AG08395 (cell line): Measurements from ENCODE around the gene FUCA1.
"Not testable (repeated sequence)": the region's sequence is repeated elsewhere in the genome, so short reads cannot be mapped to it uniquely, and the experiment has no call there.

Source experiments
- DNase-seq: peaks from one replicate; pipeline ENCODE4 v3.0.0; 2012; ENCODE audit warnings: mixed read lengths, low spot score

FUCA1 gene

DNA sequence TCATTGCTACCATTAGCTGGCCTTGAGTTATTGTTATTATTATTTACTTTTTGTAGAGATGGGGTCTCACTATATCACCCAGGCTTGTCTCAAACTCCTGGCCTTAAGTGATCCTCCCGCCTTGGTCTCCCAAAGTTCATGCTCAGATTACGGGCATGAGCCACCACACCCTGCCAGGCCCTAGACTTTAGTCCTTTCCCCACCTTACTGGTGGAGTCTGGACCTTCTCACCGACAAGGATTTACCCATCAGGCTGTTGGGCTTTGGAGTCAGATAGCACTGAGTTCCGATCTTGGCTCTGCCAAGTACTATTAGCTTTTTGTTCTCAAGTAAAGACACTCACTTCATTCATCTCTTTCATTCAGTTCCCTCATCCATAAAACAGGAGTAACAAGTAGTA is 27.9 kb upstream of the FUCA1 start:
- no peak for DNase-seq

DNA sequence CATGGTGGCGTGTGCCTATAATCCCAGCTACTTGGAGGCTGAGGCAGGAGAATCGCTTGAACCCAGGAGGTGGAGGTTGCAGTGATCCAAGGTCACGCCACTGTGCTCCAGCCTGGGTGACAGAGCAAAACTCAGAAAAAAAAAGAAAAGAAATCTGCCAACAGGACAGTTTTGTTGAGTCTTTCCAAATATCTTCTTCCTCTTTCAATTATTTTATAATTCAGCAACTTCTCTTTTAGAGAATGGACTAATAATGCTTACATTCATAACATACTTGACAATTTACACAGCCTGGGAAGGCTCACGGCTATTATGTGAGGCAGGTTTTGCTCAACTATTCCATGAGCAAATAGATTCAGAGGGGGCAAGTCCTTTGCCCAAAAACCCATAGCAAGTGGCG is 27.0 kb upstream of the FUCA1 start:
- DNase-seq: no peak

DNA sequence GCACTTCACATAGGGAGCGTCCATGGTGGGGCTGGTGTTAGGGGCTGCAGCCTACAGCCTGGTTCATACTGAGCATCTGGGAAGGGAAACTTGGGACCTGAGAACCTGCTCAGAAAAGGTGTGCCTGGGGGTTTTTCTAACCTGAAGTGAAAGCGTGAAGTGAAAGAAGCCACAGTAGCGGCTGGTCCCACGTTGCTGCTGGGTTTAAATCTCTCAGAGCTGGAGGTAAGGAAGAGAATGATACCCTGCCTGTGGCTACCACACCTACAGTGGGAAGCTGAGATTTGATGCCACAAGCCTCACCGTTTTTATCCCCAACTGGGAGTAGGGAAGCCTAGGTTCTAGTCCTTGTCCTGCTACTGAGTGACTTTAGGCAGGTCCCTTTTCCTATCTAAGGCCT is 21.0 kb upstream of the FUCA1 start:
- DNase-seq: no peak

DNA sequence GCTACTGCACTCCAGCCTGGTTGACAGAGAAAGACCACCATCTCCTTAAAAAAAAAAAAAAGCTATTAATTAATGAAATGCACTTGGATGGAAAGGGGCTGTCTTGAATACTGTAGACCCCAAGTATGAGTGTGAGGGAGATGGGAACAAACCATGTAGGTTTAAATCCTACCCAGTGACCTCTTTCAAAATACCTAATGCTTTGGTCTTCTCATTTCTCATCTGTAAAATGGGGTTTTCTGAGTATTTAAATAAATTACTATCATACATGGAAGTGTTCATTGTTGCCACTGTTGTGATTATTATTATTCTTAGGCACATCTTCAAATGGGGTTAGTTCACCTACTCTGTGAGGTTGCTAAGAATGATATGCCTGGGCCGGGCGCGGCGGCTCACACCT is 17.1 kb upstream of the FUCA1 start:
- DNase-seq: no peak

DNA sequence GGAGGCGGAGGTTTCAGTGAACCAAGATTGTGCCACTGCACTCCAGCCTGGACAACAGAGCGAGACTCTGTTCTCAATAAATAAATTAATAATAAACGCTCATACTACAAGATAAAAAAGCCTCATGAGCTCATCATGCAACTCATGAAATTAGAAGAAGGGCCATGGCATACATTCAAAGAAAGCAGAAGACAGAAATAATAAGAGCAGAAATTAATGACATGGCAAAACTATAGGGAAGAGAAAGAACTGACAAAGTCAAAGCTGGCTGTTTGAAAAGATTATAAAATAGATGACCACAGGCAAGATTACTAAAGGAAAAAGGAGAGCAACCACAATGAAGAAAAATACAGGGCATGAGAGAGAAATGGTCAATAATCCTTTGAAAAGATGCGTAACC is 14.7 kb upstream of the FUCA1 start:
- no peak for DNase-seq

DNA sequence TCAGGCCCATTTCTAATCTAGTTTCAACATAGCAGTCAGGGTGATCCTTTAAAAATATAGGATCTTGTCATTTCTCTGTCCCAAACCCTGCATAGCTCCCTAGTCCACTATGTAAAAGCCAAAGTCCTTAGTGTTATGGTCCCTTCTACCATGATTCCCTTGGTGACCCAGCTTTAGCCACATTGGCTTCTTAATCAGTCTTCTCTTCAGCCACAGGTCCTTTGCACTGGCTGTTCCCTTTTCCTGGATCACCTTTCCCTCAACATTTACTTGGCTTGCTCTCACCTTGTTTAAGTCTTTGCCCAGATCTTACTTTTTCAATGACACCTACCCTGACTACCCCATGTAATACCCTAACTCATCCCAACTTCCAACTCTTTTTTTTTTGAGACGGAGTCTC is 11.7 kb upstream of the FUCA1 start:
- DNase-seq: no peak

DNA sequence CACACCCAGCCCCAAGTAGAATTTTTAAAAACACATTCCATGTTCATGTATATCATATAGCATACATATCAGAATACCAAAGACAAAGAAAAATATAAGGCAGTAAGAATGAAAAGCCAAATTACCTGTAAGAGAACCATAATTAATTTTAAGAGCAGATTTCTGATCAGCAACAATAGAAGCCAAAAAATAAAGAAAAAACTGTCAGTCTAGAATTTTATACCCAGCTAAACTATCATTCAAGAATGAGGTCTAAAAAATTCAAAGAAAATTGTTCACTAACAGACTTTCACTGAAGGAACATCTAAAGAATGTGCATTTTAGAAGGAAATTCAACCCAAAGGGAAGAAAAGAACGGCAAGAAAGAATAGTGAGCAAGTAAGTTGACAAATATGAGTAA is 10.6 kb upstream of the FUCA1 start:
- DNase-seq: no peak

DNA sequence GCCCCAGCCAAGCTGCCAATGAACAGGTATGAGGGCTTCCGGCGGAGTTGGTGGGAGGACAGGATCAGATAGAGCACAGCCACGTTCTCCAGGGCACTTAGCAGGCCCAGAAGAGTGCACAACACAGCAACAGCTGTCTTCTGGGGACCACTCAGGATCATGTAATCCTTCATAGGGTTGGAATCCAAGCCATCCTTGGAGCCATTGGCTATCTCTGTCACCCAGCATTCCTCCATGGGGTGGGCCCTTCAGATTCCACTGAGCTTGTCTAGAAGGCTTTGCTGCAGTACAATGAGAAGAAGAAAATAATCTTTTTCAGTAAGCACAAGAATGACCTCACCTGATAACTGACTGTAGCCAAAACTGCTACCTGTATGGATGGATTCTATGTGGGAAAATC is 7.3 kb upstream of the FUCA1 start:
- no peak for DNase-seq

DNA sequence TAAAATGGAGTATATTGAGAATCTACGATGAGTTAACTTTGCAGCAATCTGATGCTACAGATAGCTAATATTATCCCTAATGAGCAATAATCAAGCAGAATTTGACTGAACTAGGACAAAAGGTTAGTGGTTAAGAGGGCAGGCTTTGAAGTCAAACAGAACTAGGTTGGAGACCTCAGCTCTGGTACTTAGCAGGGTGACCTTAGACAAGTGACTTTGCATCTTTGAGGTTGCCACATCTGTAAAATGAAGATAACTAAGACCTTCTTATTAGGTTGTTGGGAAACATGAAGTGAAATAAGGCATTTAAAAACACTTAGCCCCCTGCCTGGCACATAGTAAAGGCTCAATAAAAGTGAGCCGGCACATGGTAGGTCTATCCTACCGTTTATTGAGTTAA is 4.3 kb upstream of the FUCA1 start:
- no peak for DNase-seq

DNA sequence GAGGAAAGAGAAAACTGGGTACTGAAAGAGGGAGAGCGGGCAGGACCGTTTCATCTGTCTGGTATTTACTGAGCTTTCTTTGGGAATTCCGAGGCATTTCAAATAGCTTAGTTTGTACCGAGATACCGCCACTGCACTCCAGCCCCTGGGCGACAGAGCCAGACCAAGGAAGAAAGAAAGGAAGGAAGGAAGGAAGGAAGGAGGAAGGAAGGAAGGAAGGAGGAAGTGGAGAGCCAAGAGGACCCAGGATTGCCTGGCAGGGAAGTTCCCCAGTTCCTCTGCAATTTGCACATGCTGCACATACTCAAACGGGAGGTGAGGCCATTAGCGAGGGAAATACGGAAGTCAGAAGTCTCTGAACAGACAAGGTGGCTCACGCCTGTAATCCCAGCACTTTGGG is 961 bp upstream of the FUCA1 start:
- DNase-seq: no peak

DNA sequence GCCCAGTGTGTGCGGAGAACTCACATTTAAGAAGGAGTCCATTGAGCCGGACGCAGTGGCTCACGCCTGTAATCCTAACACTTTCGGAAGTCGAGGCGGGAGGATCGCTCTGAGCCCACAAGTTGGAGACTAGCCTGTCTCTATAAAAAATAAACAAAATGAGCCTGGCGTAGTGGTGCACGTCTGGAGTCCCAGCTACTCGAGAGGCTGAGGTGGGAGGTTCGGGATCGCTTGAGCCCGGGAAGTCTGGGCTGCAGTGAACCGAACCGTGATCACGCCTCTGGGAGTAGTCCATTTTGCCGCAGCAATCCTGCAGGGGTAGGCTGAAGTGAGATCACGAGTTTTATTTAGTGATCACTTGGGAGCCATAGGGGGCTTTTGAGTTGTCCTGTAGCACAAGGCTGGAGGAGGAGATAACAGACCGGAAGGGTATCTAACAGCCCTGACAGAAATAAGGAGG is 497 bp upstream of the FUCA1 start:
- DNase-seq: peak; percentile 22

DNA sequence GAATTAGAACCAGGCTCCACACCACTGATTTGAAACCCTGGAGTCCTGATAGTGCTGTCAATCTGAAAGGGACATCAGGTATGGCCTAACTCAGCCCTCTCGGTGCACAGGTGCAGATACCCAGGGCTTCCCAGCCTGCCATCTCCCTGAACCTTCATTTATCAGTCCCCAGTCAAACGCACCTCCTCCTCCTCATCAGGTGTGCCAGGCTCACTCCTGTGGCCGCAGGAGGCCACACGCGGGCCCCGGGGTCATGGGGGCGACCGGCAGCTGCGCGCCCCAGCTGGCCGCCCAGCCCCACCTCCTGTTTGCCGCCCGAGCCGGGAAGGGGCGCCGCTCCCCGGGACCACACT is 572 bp downstream of the FUCA1 start:
- DNase-seq: no peak

DNA sequence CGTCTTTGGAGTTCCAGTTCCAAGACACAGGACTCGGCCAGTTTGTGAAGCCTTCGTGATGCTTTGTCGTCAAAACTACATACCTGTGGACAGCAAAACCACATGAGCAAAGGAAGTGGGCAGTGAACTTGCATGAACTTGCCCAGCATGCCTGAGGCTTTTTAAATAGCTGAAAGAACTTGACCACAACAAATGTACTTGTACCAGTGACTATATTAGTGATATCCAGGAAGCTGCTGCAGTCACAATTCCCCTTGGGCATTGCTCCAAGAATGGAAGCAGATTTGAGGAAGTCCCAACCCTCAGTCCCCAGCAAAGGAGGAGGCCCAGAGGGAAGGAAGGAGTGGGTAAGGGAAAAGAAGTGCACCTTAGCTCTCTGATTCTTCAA is 2.6 kb downstream of the FUCA1 start:
- peak; percentile 34 for DNase-seq

DNA sequence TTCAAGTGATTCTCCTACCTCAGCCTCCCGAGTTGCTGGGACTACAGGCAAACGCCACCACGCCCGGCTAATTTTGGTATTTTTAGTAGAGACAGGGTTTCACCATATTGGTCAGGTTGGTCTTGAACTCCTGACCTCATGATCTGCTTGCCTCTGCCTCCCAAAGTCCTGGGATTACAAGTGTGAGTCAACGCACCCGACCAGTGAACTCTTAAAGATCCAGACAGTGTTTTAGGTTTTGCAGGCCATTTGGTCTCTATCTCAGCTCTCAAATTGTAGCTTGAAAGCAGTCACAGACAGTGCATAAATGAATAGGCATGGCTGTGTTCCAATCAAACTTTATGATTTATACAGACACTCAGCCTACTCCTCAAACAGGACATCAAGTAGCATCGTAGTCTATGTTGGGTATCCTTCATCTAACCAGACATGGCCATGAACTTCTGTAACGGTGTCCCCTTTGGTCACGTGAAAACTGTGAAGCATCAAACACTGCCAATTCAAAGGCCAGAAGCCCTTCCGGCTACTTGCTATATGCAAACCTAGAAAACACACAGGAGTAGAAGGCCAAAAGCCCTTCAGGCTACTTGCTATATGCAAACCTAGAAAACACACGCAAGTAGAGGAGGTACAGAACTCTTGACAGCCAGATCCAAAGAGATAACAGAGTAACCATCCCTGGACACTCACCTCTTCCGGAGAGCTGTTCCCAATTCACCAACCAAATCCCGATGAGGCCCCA is 3.1 kb downstream of the FUCA1 start:
- no peak for DNase-seq

DNA sequence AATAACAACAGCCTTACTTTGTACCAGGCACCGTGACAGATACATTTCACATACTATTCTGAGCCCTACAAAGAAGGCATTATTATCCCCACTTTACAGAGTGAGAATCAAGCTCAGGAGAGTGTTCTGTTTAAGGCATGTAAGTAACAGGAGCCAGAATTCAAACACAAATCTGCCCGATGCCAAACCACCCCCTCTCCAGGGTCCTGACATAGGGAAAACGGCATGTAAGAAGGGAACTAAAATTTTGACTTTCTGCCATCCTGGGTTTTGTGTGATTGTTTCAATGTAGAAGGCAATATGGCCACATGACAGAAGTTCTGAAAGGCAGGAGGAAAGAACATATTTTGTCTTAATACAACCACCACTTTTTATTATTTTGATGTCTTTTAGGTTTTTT is 5.5 kb downstream of the FUCA1 start:
- no peak for DNase-seq

DNA sequence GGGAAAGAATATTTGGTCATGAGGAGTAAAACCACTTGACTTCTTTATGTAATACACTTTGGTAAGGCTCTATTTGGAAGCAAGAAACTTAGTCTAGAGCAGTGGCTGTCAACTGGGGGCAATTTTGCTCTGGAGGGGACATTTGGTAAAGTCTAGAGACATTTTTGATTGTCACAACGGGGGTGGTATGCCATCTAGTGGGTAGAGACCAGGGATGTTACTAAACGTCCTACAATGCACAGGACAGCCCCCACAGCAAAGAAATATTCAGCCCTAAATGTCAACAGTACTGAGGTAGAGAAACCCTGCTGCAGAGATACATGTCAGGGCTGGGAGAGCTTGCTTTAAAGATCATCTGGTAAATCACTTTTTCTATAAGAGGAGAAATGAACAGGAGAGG is 13.5 kb downstream of the FUCA1 start:
- no peak for DNase-seq

DNA sequence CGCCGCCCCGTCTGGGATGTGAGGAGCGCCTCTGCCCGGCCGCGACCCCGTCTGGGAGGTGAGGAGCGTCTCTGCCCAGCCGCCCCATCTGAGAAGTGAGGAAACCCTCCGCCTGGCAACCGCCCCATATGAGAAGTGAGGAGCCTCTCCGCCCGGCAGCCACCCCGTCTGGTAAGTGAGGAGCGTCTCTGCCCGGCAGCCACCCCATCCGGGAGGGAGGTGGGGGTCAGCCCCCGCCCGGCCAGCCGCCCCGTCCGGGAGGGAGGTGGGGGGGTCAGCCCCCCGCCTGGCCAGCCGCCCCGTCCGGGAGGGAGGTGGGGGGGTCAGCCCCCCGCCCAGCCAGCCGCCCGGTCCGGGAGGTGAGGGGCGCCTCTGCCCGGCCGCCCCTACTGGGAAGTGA is 15.0 kb downstream of the FUCA1 start:
- not testable (repeated sequence) for DNase-seq

DNA sequence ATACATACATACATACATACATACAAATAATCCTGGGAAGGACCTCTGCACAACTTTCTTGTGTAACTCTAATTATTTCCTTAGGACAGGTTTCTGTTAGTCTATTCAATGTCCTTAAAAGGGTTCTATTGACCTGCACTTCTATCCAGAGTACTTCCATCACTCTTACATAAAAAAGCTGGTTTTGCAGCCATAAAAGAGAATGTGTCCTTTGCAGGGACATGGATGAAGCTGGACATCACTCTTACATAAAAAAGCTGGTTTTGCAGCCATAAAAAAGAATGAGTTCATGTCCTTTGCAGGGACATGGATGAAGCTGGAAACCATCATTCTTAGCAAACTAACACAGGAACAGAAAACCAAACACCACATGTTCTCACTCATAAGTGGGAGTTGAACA is 16.7 kb downstream of the FUCA1 start:
- DNase-seq: not testable (repeated sequence)

DNA sequence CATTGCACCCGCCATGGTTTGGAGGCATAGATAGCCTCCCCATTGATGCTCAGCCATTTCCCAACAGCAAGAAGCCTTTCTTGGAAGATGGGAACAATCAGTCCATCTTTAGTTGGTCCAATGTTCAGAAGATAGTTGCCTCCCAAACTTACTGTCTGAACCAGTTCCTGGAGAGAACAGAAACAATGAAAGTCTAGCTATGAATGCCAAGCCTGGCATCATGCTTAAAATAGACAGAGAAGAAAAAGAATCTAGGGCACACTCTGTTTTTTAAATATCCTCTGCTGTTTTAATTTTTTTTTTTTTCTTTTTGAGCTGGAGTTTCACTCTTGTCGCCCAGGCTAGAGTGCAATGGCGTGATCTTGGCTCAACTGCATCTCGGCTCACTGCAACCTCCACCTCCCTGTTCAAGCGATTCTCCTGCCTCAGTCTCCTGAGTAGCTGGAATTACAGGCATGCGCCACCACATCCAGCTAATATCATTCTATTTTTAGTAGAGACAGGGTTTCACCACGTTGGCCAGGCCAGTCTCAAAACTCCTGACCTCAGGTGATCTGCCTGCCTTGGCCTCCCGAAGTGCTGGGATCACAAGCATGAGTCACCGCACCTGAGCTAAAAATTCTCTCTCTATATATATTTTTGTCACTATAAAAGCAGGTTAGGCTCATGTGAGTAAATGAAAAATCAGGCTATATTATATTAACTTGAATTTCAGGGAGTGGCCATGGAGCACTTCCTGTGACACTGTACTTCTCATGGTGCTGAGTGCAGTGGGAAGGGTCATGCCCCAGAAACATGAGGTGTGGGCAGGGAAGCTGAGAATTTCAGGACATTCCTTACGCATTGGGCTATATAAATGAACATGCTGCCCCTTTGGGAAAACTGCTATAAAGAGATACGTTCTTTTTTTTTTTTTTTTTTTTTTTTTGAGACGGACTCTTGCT is 19.1 kb downstream of the FUCA1 start:
- no peak for DNase-seq

DNA sequence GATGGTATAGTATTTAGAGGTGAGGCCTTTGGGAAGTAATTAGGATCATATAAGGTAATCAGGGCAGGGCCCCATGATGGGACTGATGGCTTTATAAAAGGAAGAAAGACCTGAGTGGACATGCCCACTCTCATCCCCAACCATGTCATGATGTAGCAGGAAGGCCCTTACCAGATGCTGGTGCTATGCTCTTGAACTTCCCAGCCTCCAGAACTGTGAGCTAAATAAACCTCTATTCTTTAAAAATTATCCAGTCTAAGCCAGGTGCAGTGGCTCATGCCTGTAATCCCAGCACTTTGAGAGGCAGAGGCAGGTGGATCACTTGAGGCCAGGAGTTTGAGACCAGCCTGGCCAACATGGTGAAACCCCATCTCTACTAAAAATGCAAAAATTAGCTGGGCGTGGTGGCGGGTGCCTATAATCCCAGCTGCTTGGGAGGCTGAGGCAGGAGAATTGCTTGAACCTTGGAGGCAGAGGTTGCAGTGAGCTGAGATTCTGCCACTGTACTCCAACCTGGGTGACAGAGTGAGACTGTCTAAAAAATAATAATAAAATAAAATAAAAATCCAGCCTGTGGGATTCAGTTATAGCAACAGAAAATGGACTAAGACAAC is 20.5 kb downstream of the FUCA1 start:
- not testable (repeated sequence) for DNase-seq

DNA sequence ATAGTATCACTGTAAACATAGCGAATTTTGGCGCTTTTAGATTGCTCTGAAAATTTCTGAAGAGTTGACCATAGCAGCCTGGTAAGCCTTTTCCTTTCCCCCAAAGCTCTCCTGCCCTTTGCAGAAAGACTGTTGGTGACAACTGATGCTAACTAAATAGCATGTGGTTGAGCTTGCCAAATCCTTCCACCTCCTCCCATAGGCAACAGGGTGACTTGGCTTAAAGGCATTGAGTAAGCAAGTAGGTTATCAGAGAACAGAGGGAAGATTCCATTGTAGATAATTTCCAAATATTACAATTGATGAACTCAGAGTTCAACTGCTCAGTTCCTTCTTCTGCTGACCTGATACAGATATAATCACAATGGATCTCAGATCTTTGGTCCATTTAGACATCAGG is 22.9 kb downstream of the FUCA1 start:
- DNase-seq: no peak

DNA sequence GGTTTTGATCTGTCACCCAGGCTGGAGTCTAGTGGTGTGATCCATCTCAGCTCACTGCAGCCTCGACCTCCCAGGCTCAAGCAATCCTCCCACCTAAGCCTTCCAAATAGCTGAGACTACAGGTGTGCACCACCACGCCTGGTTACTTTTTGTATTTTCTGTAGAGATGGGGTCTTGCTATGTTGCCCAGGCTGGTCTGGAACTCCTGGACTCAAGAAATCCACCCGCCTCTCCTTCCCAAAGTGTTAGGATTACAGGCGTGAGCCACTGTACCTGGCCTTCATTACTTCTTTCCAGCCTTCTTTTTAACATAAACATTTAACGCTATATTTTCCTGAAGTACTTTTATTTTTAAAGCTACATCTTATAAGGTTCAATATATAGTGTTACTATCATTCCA is 24.4 kb downstream of the FUCA1 start:
- DNase-seq: no peak

DNA sequence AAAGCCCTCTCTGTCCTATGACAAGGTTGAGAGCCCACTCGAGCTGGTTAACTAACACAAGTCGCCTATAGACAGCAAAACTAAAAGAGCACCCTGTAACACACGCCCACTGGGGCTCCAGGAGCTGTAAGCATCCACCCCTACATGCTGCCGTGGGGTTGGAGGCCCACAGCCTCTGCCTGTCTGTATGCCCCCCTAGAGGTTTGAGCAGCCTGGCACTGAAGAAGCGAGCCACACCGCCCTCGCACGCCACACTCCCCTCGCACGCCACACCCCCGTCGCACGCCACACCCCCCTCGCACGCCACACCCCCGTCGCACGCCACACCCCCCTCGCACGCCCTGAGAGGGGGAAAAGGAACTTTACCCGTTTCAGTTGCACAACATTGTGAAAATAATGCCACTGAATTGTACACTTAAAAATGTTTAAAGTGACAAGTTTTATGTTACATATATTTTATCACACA is 29.7 kb downstream of the FUCA1 start:
- DNase-seq: peak; percentile 68
